ENCODE results near the gene VSTM2L. TPM values are rescaled to one million over a fixed set of nuclear protein-coding genes. Genes with fewer than 3 reads are reported as not detected.

VSTM2L gene
- polyA plus RNA-seq, 1 of the 3 experiments (the other 2 are of a cell fraction) = 5.1 TPM

- WGBS (ENCODE audit: low lambda C conversion rate) = 82% methylated on average over 12 of the region's 12 CpGs
- Histone ChIP-seq H3F3A (replicated peaks; ENCODE audit: insufficient read depth) (no peaks in the 10 kb centered on the region), H3K79me2 (ENCODE audit: insufficient read depth) (no peaks in the 10 kb centered on the region), H3K9ac (no peak overlapping the region), H3K9me2 (no peaks in the 10 kb centered on the region), H3K9me3 (no peaks in the 10 kb centered on the region), H4K20me1 (ENCODE audit: insufficient read depth) (no peaks in the 10 kb centered on the region), H3K4me1 (ENCODE audit: control insufficient read depth in 1 of 2, insufficient read depth in 2 of 2, low read depth in 1 of 2, low read length in 1 of 2) (peaks cover 14 to 44% of the 10 kb centered on the region in 2 experiments; a peak in 3 of 4 replicates), H3K27me3 (ENCODE audit: insufficient read depth) (peaks cover 3% of the 10 kb centered on the region; the same call in 1 of the 2 replicates), H3K4me2 (no peak overlapping the region), H2AFZ (ENCODE audit: low read depth) (no peak overlapping the region), H3K27ac (ENCODE audit: low read depth in 2 of 2, low read length in 1 of 2) (no peak overlapping the region), H3K36me3 (replicated peaks in 1 of 2; ENCODE audit: control insufficient read depth in 1 of 2, insufficient read depth in 2 of 2, low read length in 1 of 2) (no peaks in the 10 kb centered on the region), H3K4me3 (ENCODE audit: low read depth in 2 of 2, low read length in 1 of 2) (no peak overlapping the region)
- DNase-seq = no peak
- ChIA-PET CTCF (interaction anchor here (0.7 to 3.2 kb wide), 5 partner anchors 12 to 353 kb away, joined by 3 to 12 read pairs (median 3); partner anchors contain the start of gene VSTM2L), POLR2A (interaction anchor here (0.8 kb wide), 1 partner anchor 70 kb away, joined by 3 read pairs; no protein-coding TSS in a partner anchor)
- no peak for TF ChIP-seq SMC3 (IDR thresholded peaks at IDR 0.05; ENCODE audit: low read depth, low read length)
- TF ChIP-seq, protein P1, sequence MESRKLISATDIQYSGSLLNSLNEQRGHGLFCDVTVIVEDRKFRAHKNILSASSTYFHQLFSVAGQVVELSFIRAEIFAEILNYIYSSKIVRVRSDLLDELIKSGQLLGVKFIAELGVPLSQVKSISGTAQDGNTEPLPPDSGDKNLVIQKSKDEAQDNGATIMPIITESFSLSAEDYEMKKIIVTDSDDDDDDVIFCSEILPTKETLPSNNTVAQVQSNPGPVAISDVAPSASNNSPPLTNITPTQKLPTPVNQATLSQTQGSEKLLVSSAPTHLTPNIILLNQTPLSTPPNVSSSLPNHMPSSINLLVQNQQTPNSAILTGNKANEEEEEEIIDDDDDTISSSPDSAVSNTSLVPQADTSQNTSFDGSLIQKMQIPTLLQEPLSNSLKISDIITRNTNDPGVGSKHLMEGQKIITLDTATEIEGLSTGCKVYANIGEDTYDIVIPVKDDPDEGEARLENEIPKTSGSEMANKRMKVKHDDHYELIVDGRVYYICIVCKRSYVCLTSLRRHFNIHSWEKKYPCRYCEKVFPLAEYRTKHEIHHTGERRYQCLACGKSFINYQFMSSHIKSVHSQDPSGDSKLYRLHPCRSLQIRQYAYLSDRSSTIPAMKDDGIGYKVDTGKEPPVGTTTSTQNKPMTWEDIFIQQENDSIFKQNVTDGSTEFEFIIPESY (IDR thresholded peaks at IDR 0.05; ENCODE audit: borderline replicate concordance, low read depth) = no peak
- TF ChIP-seq REST (IDR thresholded peaks at IDR 0.05; ENCODE audit: low read depth, low read length) = no peak
- no peak for TF ChIP-seq FOXJ3 (CRISPR knock-in tag; IDR thresholded peaks at IDR 0.05)
- no peak for TF ChIP-seq GABPA (IDR thresholded peaks at IDR 0.05; ENCODE audit: low read depth)
- no peak for TF ChIP-seq USF2 (IDR thresholded peaks at IDR 0.05; ENCODE audit: borderline replicate concordance, low read depth, low read length)
- no peak for TF ChIP-seq FOXM1 (IDR thresholded peaks at IDR 0.05; ENCODE audit: low read depth)
Observed at GRCh38 chr20:37917461-37917860, 14.5 kb downstream of the VSTM2L start.

GRCh38 chr20:37918035-37918434 is 15.1 kb downstream of the VSTM2L start:
- 86% methylated on average over 6 of the region's 6 CpGs for WGBS (ENCODE audit: low lambda C conversion rate)
- no peaks in the 10 kb centered on the region for H3F3A ChIP-seq (replicated peaks; ENCODE audit: insufficient read depth)
- no peak overlapping the region for H3K4me2 ChIP-seq
- no peaks in the 10 kb centered on the region for H3K79me2 ChIP-seq (ENCODE audit: insufficient read depth)
- no peaks in the 10 kb centered on the region for H3K27me3 ChIP-seq (ENCODE audit: insufficient read depth)
- no peak overlapping the region for H3K9ac ChIP-seq
- no peak for DNase-seq
- no peaks in the 10 kb centered on the region for H3K36me3 ChIP-seq (replicated peaks in 1 of 2; ENCODE audit: control insufficient read depth in 1 of 2, insufficient read depth in 2 of 2, low read length in 1 of 2)
- CTCF ChIA-PET = interaction anchor here (0.9 to 3.2 kb wide), 3 partner anchors 15 to 353 kb away, joined by 3 to 12 read pairs (median 4); partner anchors contain the start of gene VSTM2L
- no peak overlapping the region for H2AFZ ChIP-seq (ENCODE audit: low read depth)
- H3K4me3 ChIP-seq (ENCODE audit: low read depth in 2 of 2, low read length in 1 of 2) = no peak overlapping the region
- H3K9me3 ChIP-seq = no peaks in the 10 kb centered on the region
- TF ChIP-seq TCF12 (IDR thresholded peaks at IDR 0.05) (no peak), RFX5 (IDR thresholded peaks at IDR 0.05; ENCODE audit: low read length) (no peak), IRF3 (IDR thresholded peaks at IDR 0.05; ENCODE audit: low read depth, low read length) (no peak), POLR2AphosphoS5 (IDR thresholded peaks at IDR 0.05; ENCODE audit: low read depth, low read length) (no peak), GATA2 (CRISPR knock-in tag; IDR thresholded peaks at IDR 0.05) (no peak), FOXJ3 (CRISPR knock-in tag; IDR thresholded peaks at IDR 0.05) (no peak), RCOR1 (IDR thresholded peaks at IDR 0.05; ENCODE audit: low read length) (no peak), FOXM1 (IDR thresholded peaks at IDR 0.05; ENCODE audit: low read depth) (no peak)
- TF ChIP-seq, protein P1 (IDR thresholded peaks at IDR 0.05; ENCODE audit: borderline replicate concordance, low read depth) = no peak
- no peaks in the 10 kb centered on the region for H4K20me1 ChIP-seq (ENCODE audit: insufficient read depth)
- H3K9me2 ChIP-seq = no peaks in the 10 kb centered on the region
- POLR2A ChIA-PET = interaction anchor here (0.8 kb wide), 1 partner anchor 69 kb away, joined by 3 read pairs; no protein-coding TSS in a partner anchor
- H3K27ac ChIP-seq (ENCODE audit: low read depth in 2 of 2, low read length in 1 of 2) = no peak overlapping the region
- H3K4me1 ChIP-seq (ENCODE audit: control insufficient read depth in 1 of 2, insufficient read depth in 2 of 2, low read depth in 1 of 2, low read length in 1 of 2) = peaks cover 14 to 45% of the 10 kb centered on the region in 2 experiments; a peak in 3 of 4 replicates

Measured in SK-N-SH (cell line).